Thyroid gland (tissue), 4 donors: ENCODE data around the gene SORL1. TPM values are rescaled to one million over a fixed set of nuclear protein-coding genes. Genes with fewer than 3 reads are reported as not detected.
"Not testable (repeated sequence)": the region's sequence is repeated elsewhere in the genome, so short reads cannot be mapped to it uniquely, and the experiment has no call there.

Experiments
- DNase-seq, 2 donors: peaks; one replicate each; pipeline ENCODE4 v3.0.0-alpha.2; 2019
- H3K27ac ChIP-seq, 3 donors: fragments of 200-600 bp; sonication (generic); 1 replicate in 2 of 3; 2 replicates in 1 of 3; pipeline ENCODE4 v1.5.1; 2016 to 2019; ENCODE audit warnings: mild to moderate bottlenecking in 1 of 3, moderate library complexity in 1 of 3
- H3K27me3 ChIP-seq: fragments of 200-600 bp; sonication (generic); one replicate; pipeline ENCODE4 v1.5.1; 2019
- H3K36me3 ChIP-seq, 2 donors: fragments of 200-600 bp; sonication (generic); one replicate each; pipeline ENCODE4 v1.5.1; 2016 to 2019
- H3K4me1 ChIP-seq, 2 donors: fragments of 200-600 bp; sonication (generic); one replicate each; pipeline ENCODE4 v1.5.1; 2017 to 2019
- H3K4me3 ChIP-seq, 3 donors: fragments of 200-600 bp; sonication (generic); replicated peaks in 1 of 3; 1 replicate in 2 of 3; 2 replicates in 1 of 3; pipeline ENCODE4 v1.5.1; 2016; ENCODE audit warnings: mild to moderate bottlenecking in 1 of 3
- H3K9me3 ChIP-seq: fragments of 200-600 bp; sonication (generic); one replicate; pipeline ENCODE4 v1.5.1; 2017
- CTCF ChIP-seq, 6 experiments: fragments of 200-600 bp in 3 of 6; fragments of 450-650 bp in 3 of 6; sonication (generic) in 3 of 6; IDR thresholded peaks; one replicate each; pipeline ENCODE4 v1.5.1; 2016 to 2019; ENCODE audit warnings: antibody characterized with exemption in 6 of 6, mild to moderate bottlenecking in 2 of 6, inconsistent platforms in 1 of 6, moderate library complexity in 1 of 6
- POLR2A ChIP-seq, 2 donors: fragments of 450-650 bp; IDR thresholded peaks; one replicate each; pipeline ENCODE4 v1.6.1; 2017; ENCODE audit warnings: antibody characterized with exemption in 2 of 2, mild to moderate bottlenecking in 2 of 2, moderate library complexity in 1 of 2
- WGBS, 2 donors: methylation state at CpG; one replicate each; pipeline ENCODE4 v1.1.5; 2017; 5-methylcytosine and 5-hydroxymethylcytosine counted together
- intact Hi-C: fragments of 100-400 bp; cut with DNase I; formaldehyde crosslinking; loops from one replicate; pipeline ENCODE4 v1.15.1; 2023
- total RNA-seq, 4 donors: library from RNA; depleted of rRNA; stranded (reverse); fragments of >200 nt; gene quantifications; one replicate each; pipeline ENCODE4 v1.2.3, GENCODE V29; 2016

The SORL1 gene
- total RNA-seq, 4 donors from 2014 or later, result 19.6 to 73.8 (median 53.6) TPM

DNA sequence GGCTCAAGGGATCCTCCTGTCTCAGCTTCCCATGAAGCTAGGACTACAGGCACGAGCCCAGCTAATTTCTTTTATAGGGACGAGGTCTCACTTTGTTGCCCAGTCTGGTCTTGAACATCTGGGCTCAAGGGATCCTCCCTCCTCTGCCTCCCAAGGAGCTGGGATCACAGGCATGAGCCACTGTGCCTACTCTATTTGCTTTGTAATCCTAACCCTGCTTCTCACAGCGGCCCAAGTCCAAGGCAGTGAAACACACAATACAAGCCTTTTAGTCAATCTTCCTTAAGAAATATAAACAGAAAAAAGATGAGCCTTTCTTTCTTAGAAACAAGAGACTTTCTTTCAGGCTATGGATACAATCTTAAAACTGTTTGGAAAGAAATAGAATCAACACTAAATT, 115.9 kb downstream of the SORL1 start:
- no peak overlapping the region for H3K27ac ChIP-seq
- H3K4me1 ChIP-seq, result peaks cover 24 to 29% of the 10 kb centered on the region in 2 donors
- intact Hi-C loops, result no loop called here
- H3K36me3 ChIP-seq, result no peaks in the 10 kb centered on the region
- 85 to 87% methylated on average over 3 of the region's 3 CpGs for WGBS, 2 donors
- no peak for TF ChIP-seq POLR2A (IDR thresholded peaks at IDR 0.05)
- TF ChIP-seq CTCF (IDR thresholded peaks at IDR 0.05), result no peak
- no peak overlapping the region for H3K4me3 ChIP-seq
- no peak for DNase-seq
- H3K9me3 ChIP-seq, result no peaks in the 10 kb centered on the region
- no peaks in the 10 kb centered on the region for H3K27me3 ChIP-seq

GRCh38 chr11:121569332-121570299, 117.5 kb downstream of the SORL1 start:
- H3K4me1 ChIP-seq, result peaks cover 11 to 21% of the 10 kb centered on the region in 2 donors
- not testable (repeated sequence) for DNase-seq, H3K27me3 ChIP-seq, H3K27ac ChIP-seq, H3K9me3 ChIP-seq, H3K4me3 ChIP-seq, H3K36me3 ChIP-seq
- WGBS, 2 donors, result 94 to 95% methylated on average over 30 of the region's 30 CpGs
- intact Hi-C loops, result loop anchor here (10.0 kb wide), 1 partner anchor 115 kb away; the partner anchor contains the start of genes SORL1 and SORL1-AS1

DNA sequence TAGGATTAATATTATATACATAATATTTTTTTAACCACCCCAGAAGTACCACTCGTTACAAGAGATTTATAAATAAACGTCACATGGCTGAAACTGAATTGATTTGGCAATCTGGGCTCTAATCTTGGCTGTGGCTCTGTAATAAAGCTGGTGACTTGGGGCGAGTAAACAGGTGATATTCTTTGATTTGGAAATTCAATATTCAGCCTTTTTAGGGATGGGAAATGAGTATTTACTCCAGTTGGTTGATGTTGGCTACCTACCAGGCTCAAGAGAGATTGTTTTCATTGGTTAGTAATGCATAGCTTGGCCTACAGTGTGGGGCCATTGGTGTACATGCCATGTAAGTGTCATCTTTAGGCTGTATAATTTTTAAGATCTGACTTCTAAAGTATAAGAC, 118.3 kb downstream of the SORL1 start:
- Histone ChIP-seq H3K27me3 (no peaks in the 10 kb centered on the region), H3K4me1 (peaks cover 13 to 24% of the 10 kb centered on the region in 2 donors), H3K36me3 (no peaks in the 10 kb centered on the region), H3K4me3 (no peak overlapping the region), H3K9me3 (no peaks in the 10 kb centered on the region), H3K27ac (no peak overlapping the region)
- 87 to 97% methylated on average over 3 of the region's 3 CpGs for WGBS, 2 donors
- no peak for DNase-seq
- TF ChIP-seq POLR2A (IDR thresholded peaks at IDR 0.05), result no peak
- intact Hi-C loops, result loop anchor here (10.0 kb wide), 1 partner anchor 116 kb away; the partner anchor contains the start of genes SORL1 and SORL1-AS1

- WGBS, 2 donors, result 29 to 31% methylated on average over 4 of the region's 4 CpGs
- Histone ChIP-seq H3K4me3 (no peak overlapping the region), H3K27ac (no peak overlapping the region), H3K4me1 (peaks cover 23 to 32% of the 10 kb centered on the region in 2 donors), H3K36me3 (no peaks in the 10 kb centered on the region), H3K9me3 (no peaks in the 10 kb centered on the region), H3K27me3 (no peaks in the 10 kb centered on the region)
- peak; percentile 49 to 59 for DNase-seq
- TF ChIP-seq POLR2A (IDR thresholded peaks at IDR 0.05), result no peak
- TF ChIP-seq CTCF (IDR thresholded peaks at IDR 0.05), result no peak
- intact Hi-C loops, result loop anchor here (10.0 kb wide), 1 partner anchor 117 kb away; the partner anchor contains the start of genes SORL1 and SORL1-AS1
Observed at GRCh38 chr11:121571506-121571905, 119.4 kb downstream of the SORL1 start.

DNA sequence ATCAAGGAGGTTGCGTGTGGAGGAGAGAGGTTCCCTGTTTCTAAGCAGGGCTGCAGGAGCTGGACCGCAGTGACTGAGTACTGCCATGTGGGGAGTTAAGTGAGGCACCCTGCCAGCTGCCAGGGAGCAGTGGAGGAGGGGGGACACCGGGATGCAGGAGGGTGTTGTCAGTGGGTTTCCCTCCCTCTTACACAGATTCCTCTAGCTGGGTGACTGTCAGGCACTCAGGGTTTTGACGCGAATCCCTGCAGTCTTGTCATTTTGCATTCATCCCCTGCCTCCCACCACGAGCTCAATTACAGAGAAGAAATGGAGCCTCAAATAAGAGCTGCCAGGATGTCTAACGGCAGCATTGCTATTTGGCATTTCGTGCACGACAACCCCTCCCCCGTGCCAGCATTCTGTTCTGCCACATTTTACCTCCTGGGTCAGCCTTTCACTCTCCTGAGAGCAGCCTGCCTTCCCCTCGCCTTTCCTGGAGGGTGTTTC, 120.5 kb downstream of the SORL1 start:
- Histone ChIP-seq H3K4me1 (peaks cover 25 to 30% of the 10 kb centered on the region in 2 donors), H3K4me3 (no peak overlapping the region)
- intact Hi-C loops, result loop anchor here (10.0 kb wide), 1 partner anchor 118 kb away; the partner anchor contains the start of genes SORL1 and SORL1-AS1

More for the DNA sequence above, 120.5 kb downstream of the SORL1 start:
- H3K27me3 ChIP-seq, result no peaks in the 10 kb centered on the region
- H3K27ac ChIP-seq, result no peak overlapping the region
- DNase-seq, result no peak
- no peaks in the 10 kb centered on the region for H3K36me3 ChIP-seq
- H3K9me3 ChIP-seq, result no peaks in the 10 kb centered on the region
- TF ChIP-seq POLR2A (IDR thresholded peaks at IDR 0.05) (no peak), CTCF (IDR thresholded peaks at IDR 0.05) (no peak)
- WGBS, 2 donors, result 70 to 76% methylated on average over 11 of the region's 11 CpGs
